ENCODE measurements around the gene PI4KA. TPM values are rescaled to one million over a fixed set of nuclear protein-coding genes. Genes with fewer than 3 reads are reported as not detected.

The PI4KA gene
- total RNA-seq, 4 donors from 2014 or later: 62.1 to 97.2 (median 86.9) TPM

DNA sequence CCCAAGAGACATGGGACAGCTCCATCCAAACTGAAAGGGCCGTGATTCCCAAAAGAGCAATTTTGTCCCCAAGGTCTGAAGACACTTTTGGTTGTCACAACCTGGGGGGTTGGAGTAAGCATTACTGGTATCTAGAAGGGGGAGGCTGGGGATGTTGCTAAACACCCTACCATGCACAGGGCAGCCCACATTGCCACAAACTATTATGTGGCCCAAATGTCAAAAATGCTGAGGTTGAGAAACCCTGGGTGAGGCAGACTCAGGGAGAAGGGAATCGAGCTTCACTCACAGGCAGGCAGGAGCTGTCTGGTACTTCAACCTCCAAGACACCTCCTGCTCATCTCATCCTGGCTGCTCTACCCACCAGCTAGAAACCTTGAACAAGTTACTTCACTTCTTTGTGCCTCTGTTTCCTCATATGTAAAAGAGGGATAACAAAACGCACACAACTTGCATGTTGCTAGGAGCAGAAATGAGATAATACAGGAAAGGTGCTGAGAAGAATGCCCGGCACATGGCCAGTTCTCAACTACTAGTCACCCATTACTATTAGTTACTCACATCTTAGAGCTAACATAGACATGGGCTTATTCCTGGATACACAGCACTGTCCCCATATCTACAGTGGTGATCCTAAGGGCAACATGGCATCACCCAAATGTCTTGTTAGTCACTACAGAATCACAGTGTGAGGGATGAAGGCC is 75.9 kb downstream of the PI4KA start:
- ATAC-seq (ENCODE audit: low FRiP score) (no peak), DNase-seq (ENCODE audit: low spot score) (no peak)
- TF ChIP-seq, protein P1, sequence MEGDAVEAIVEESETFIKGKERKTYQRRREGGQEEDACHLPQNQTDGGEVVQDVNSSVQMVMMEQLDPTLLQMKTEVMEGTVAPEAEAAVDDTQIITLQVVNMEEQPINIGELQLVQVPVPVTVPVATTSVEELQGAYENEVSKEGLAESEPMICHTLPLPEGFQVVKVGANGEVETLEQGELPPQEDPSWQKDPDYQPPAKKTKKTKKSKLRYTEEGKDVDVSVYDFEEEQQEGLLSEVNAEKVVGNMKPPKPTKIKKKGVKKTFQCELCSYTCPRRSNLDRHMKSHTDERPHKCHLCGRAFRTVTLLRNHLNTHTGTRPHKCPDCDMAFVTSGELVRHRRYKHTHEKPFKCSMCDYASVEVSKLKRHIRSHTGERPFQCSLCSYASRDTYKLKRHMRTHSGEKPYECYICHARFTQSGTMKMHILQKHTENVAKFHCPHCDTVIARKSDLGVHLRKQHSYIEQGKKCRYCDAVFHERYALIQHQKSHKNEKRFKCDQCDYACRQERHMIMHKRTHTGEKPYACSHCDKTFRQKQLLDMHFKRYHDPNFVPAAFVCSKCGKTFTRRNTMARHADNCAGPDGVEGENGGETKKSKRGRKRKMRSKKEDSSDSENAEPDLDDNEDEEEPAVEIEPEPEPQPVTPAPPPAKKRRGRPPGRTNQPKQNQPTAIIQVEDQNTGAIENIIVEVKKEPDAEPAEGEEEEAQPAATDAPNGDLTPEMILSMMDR (IDR thresholded peaks at IDR 0.05): no peak

DNA sequence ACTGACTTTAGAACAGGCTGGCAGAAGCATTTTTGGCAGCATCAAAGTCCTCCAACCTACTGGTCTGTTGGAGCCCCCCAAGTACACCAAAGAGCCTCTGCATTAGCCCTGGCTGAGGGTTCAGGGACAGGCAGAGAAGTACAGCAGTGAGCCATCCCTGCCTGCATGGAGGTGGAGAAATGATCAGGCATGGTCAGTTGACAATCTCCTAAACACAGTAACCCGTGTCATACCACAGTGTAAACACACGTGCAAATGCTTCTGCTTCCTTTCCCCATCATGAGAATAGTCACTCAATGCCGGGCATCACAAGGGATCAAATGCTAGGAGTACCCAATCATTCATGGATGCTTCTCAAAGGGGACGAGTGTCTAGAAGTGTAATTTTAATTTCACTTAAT is 76.5 kb downstream of the PI4KA start:
- no peak for ATAC-seq (ENCODE audit: low FRiP score)
- DNase-seq (ENCODE audit: low spot score): no peak
- TF ChIP-seq, protein P1 (IDR thresholded peaks at IDR 0.05): no peak

DNA sequence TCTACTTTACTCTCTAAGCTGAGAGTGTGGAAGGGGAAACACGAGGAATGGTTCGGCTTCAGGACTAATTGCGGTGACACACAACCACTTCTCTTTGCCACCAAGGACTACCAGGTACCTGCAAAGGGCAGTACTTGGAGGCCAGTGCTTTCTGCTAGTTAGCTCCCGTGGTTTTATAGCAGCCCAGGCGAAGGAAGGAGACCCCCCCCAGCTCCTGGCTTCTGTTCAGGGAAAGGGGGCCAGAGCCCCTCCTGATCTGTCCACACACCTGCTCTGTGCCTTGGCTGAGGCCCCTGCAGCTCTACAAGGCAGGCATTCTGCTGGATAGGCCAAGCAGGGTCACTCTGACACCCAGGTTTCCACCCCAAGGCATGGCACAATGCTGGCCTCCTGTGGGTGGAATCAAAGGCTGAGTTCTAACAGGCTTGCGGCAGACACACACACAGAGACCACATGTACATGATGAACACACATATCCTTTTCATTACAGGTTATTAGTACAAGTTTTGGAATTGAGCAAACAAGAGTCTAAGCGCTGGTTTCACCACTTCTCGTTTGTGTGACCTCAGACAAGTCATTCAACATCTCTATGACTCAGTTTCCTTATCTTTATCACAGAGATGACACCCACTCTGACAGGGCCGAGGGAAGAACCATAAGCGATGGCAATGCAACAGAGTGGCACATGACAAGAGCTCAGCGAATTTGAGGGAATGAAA is 77.2 kb downstream of the PI4KA start:
- DNase-seq (ENCODE audit: low spot score) (no peak), ATAC-seq (ENCODE audit: low FRiP score) (no peak)

DNA sequence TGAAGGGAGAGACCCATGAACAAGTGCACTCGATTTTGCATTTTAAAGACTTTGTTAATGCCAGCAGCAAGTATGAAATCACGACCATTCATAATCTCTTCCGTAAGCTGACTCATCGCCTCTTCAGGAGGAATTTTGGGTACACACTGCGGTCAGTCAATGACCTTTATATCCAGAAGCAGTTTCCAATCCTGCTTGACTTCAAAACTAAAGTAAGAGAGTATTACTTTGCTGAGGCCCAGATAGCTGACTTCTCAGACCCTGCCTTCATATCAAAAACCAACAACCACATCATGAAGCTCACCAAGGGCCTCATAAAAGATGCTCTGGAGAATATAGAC is 78.8 kb downstream of the PI4KA start:
- no peak for DNase-seq (ENCODE audit: low spot score)
- ATAC-seq (ENCODE audit: low FRiP score): no peak
- TF ChIP-seq, protein P1 (IDR thresholded peaks at IDR 0.05): no peak

More for the DNA sequence above, 77.2 kb downstream of the PI4KA start:
- TF ChIP-seq, protein P1 (IDR thresholded peaks at IDR 0.05): no peak

DNA sequence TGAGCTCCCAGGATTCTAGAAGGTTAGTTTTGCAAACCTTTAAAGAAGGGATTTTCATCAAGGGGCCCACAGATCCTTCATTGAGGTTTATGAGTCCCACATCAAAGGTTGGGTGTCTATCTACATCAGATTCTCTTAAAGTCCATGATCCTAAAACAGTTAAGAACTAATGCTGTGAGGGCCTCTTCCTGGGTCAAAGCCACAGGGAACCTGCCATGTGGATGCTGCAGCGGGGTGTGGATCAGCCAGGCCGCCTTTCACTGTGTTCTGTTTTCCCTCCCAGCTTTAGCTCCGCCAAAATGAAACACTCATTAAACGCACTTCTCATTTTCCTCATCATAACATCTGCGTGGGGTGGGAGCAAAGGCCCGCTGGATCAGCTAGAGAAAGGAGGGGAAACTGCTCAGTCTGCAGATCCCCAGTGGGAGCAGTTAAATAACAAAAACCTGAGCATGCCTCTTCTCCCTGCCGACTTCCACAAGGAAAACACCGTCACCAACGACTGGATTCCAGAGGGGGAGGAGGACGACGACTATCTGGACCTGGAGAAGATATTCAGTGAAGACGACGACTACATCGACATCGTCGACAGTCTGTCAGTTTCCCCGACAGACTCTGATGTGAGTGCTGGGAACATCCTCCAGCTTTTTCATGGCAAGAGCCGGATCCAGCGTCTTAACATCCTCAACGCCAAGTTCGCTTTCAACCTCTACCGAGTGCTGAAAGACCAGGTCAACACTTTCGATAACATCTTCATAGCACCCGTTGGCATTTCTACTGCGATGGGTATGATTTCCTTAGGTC is 79.4 kb downstream of the PI4KA start:
- DNase-seq (ENCODE audit: low spot score) (no peak), ATAC-seq (ENCODE audit: low FRiP score) (no peak)
- TF ChIP-seq, protein P1 (IDR thresholded peaks at IDR 0.05): no peak

DNA sequence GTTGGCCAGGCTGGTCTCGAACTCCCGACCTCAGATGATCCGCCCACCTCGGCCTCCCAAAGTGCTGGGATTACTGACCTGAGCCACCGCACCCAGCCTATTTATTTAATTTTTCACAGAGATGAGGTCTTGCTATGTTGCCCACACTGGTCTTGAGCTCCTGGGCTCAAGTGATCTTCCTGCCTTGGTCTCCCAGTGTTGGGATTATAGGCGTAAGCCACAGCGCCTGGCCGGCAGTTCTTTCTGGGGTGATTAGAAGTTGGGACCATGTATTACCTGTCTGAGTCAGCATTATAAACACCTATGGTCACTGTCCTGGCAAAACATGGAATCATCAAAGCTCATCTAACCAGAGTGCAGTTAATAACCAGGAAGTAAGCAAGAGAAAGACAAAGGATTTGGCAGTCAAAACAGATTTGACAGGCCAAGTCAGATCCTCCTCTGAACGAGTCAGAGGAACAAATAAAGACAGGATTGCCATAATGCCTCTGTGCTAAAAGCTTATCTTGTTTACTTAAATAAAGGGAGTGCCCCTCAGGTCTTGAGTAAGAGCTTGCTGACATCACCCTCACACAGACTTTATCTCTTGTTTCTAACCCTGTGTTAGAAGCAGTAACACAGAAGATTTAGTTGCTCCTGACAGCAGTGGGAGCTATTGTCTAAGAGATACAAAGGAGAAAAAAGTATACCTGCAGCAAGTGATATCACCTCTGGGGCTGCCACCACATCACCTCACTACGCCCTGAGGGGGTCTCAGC is 81.0 kb downstream of the PI4KA start:
- TF ChIP-seq, protein P1 (IDR thresholded peaks at IDR 0.05): no peak
- ATAC-seq (ENCODE audit: low FRiP score): peak; percentile 91
- no peak for DNase-seq (ENCODE audit: low spot score)

Measured in omental fat pad (tissue), 4 donors.